CD4-positive, alpha-beta memory T cell (primary cell): ENCODE results near the gene KCNE1. TPM values are rescaled to one million over a fixed set of nuclear protein-coding genes. Genes with fewer than 3 reads are reported as not detected.
"Not testable (repeated sequence)": the region's sequence is repeated elsewhere in the genome, so short reads cannot be mapped to it uniquely, and the experiment has no call there.

Experiments used
- CTCF ChIA-PET: fragments of 350-600 bp; sonication (Branson Sonifier 250); formaldehyde crosslinking; loops from one replicate; lab custom pipeline; 2021; ENCODE audit warnings: inconsistent platforms; ENCODE audit not compliant: partially characterized antibody; lab: Charles Lee
- POLR2A ChIA-PET: fragments of 350-600 bp; sonication (Branson Sonifier 250); formaldehyde crosslinking; loops from one replicate; lab custom pipeline; 2021; ENCODE audit not compliant: partially characterized antibody; lab: Charles Lee
- DNase-seq, 5 donors: peaks; one replicate each; pipeline versions ENCODE4 v3.0.0 to v3.0.0-alpha.2; 2020 to 2022; ENCODE audit warnings: mixed read lengths in 1 of 5
- H3K27ac ChIP-seq: one replicate; pipeline ENCODE4 v1.7.0; 2013; ENCODE audit warnings: low read depth, low read length
- H3K27me3 ChIP-seq: 2 replicates; pipeline ENCODE4 v1.7.0; 2013; ENCODE audit warnings: mild to moderate bottlenecking, low read length, moderate library complexity; ENCODE audit not compliant: insufficient read depth
- H3K36me3 ChIP-seq: 2 replicates; pipeline ENCODE4 v1.7.0; 2013; ENCODE audit warnings: mild to moderate bottlenecking, low read length, moderate library complexity; ENCODE audit not compliant: insufficient read depth
- H3K4me1 ChIP-seq: 2 replicates; pipeline ENCODE4 v1.7.0; 2013; ENCODE audit warnings: mild to moderate bottlenecking, low read length, moderate library complexity; ENCODE audit not compliant: insufficient read depth
- H3K4me3 ChIP-seq, 2 donors: one replicate each; pipeline ENCODE4 v1.7.0; 2013; ENCODE audit warnings: low read length in 2 of 2, mild to moderate bottlenecking in 1 of 2
- H3K9me3 ChIP-seq, 2 donors: one replicate each; pipeline ENCODE4 v1.7.0; 2013; ENCODE audit warnings: low read length in 2 of 2, control low read depth in 1 of 2; ENCODE audit not compliant: control insufficient read depth in 1 of 2
- H3K27ac Mint-ChIP-seq, 7 donors: one replicate each; pipeline ENCODE4 v1.8.0; 2020 to 2021; ENCODE audit warnings: mixed read lengths in 7 of 7, mild to moderate bottlenecking in 6 of 7, inconsistent platforms in 3 of 7, moderate library complexity in 3 of 7
- H3K27me3 Mint-ChIP-seq, 2 donors: one replicate each; pipeline ENCODE4 v1.8.0; 2020 to 2021; ENCODE audit warnings: mixed read lengths in 2 of 2
- H3K36me3 Mint-ChIP-seq, 2 donors: one replicate each; pipeline ENCODE4 v1.8.0; 2020 to 2021; ENCODE audit warnings: mixed read lengths in 2 of 2, inconsistent platforms in 1 of 2, mild to moderate bottlenecking in 1 of 2
- H3K4me1 Mint-ChIP-seq, 4 donors: one replicate each; pipeline ENCODE4 v1.8.0; 2020 to 2021; ENCODE audit warnings: mixed read lengths in 4 of 4, mild to moderate bottlenecking in 1 of 4
- H3K4me3 Mint-ChIP-seq, 8 donors: one replicate each; pipeline ENCODE4 v1.8.0; 2020 to 2021; ENCODE audit warnings: mixed read lengths in 8 of 8, mild to moderate bottlenecking in 7 of 8, moderate library complexity in 6 of 8, inconsistent platforms in 3 of 8
- H3K9me3 Mint-ChIP-seq, 8 donors: one replicate each; pipeline ENCODE4 v1.8.0; 2020 to 2021; ENCODE audit warnings: mixed read lengths in 8 of 8, mild to moderate bottlenecking in 5 of 8, inconsistent platforms in 3 of 8, moderate library complexity in 1 of 8
- intact Hi-C: fragments of 100-400 bp; cut with micrococcal nuclease; formaldehyde crosslinking; loops from one replicate; pipeline ENCODE4 v1.15.1; 2023
- polyA plus RNA-seq, 2 donors: library from polyadenylated mRNA; unstranded; fragments of 300-500 nt; fragmentation: Illumina TruSeq; gene quantifications; one replicate each; pipeline ENCODE4 v1.2.3, GENCODE V29; 2021
- total RNA-seq, 2 experiments: library from RNA; stranded (reverse); gene quantifications; one replicate each; pipeline ENCODE4 v1.2.3, GENCODE V29; 2021

KCNE1 gene
- total and polyA plus RNA-seq, 4 experiments from 2014 or later: 0.14 to 0.22 (median 0.17) TPM; not detected in 1

- H3K27ac ChIP-seq, H3K9me3 ChIP-seq, H3K4me1 ChIP-seq, H3K27ac Mint-ChIP-seq, H3K4me3 ChIP-seq, DNase-seq, CTCF ChIA-PET, H3K27me3 ChIP-seq, POLR2A ChIA-PET, H3K36me3 ChIP-seq, intact Hi-C loops, H3K4me1 Mint-ChIP-seq, H3K4me3 Mint-ChIP-seq, H3K27me3 Mint-ChIP-seq, H3K9me3 Mint-ChIP-seq, H3K36me3 Mint-ChIP-seq: not testable (repeated sequence)
Observed at GRCh38 chr21:34456180-34456579, 55.8 kb downstream of the KCNE1 start.

- H3K4me3 Mint-ChIP-seq, H3K36me3 Mint-ChIP-seq, H3K27ac ChIP-seq, CTCF ChIA-PET, H3K27me3 Mint-ChIP-seq, DNase-seq, H3K36me3 ChIP-seq, H3K4me1 ChIP-seq, H3K9me3 ChIP-seq, H3K27ac Mint-ChIP-seq, POLR2A ChIA-PET, H3K4me1 Mint-ChIP-seq, H3K27me3 ChIP-seq, H3K9me3 Mint-ChIP-seq, H3K4me3 ChIP-seq, intact Hi-C loops: not testable (repeated sequence)
Observed at GRCh38 chr21:34455628-34456027, 56.4 kb downstream of the KCNE1 start.

DNA sequence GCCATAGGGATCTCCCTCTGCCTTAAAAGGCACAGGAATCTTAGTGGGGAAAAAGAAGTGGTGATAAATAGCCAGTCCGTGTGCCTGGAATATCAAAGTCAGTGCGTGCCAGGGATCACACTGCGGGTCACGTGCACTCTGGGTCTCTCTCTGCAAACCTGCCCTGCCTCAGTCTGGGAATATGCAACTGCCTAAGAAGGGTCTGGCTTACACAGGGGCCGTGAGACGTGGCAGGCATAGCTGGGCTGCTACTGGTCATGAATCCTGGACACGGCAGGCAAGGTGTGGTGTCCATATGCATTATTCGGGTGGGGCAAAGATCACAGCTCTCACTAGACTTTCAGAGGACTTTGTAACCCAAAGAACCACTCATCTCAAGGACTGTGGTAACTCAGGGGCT, 65.0 kb downstream of the KCNE1 start:
- DNase-seq, H3K4me3 Mint-ChIP-seq, H3K4me3 ChIP-seq, H3K27me3 ChIP-seq, H3K36me3 Mint-ChIP-seq, H3K36me3 ChIP-seq, H3K27ac Mint-ChIP-seq, H3K4me1 ChIP-seq, H3K4me1 Mint-ChIP-seq, H3K27me3 Mint-ChIP-seq, H3K27ac ChIP-seq, POLR2A ChIA-PET, H3K9me3 ChIP-seq, intact Hi-C loops, H3K9me3 Mint-ChIP-seq, CTCF ChIA-PET: not testable (repeated sequence)

- H3K27me3 Mint-ChIP-seq, H3K9me3 Mint-ChIP-seq, H3K36me3 ChIP-seq, intact Hi-C loops, POLR2A ChIA-PET, H3K36me3 Mint-ChIP-seq, H3K27me3 ChIP-seq, H3K4me3 Mint-ChIP-seq, H3K4me1 Mint-ChIP-seq, H3K27ac Mint-ChIP-seq, H3K4me1 ChIP-seq, DNase-seq, H3K27ac ChIP-seq, CTCF ChIA-PET, H3K4me3 ChIP-seq, H3K9me3 ChIP-seq: not testable (repeated sequence)
Observed at GRCh38 chr21:34443486-34443885, 68.5 kb downstream of the KCNE1 start.

DNA sequence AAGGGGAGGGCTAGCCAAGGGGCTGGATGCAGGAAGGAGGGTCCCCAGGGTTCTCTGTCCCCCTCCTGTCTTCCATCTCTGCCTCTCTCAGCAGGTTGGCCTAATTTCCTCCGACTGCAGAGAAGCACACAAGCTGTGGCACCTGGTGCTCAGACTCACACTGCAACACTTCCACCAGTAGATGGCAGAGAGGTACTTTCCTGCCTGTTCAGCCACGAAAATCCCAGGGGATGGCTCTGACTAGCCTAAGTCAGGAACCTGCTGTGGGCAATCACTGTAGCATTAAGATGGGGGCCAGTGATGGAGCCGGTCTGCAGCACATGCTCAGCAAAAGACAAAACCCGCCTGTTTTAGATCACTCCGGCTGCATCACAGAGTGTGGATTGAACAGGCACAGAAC, 82.3 kb downstream of the KCNE1 start:
- H3K9me3 Mint-ChIP-seq, POLR2A ChIA-PET, H3K27ac Mint-ChIP-seq, H3K4me1 ChIP-seq, H3K36me3 ChIP-seq, H3K9me3 ChIP-seq, H3K4me3 ChIP-seq, H3K27me3 ChIP-seq, DNase-seq, H3K36me3 Mint-ChIP-seq, H3K4me3 Mint-ChIP-seq, H3K27me3 Mint-ChIP-seq, intact Hi-C loops, H3K4me1 Mint-ChIP-seq, H3K27ac ChIP-seq, CTCF ChIA-PET: not testable (repeated sequence)

GRCh38 chr21:34428441-34428840, 83.6 kb downstream of the KCNE1 start:
- H3K27ac ChIP-seq, H3K4me3 Mint-ChIP-seq, H3K9me3 ChIP-seq, H3K27me3 Mint-ChIP-seq, DNase-seq, H3K36me3 ChIP-seq, H3K27me3 ChIP-seq, H3K27ac Mint-ChIP-seq, intact Hi-C loops, CTCF ChIA-PET, POLR2A ChIA-PET, H3K4me3 ChIP-seq, H3K4me1 ChIP-seq, H3K36me3 Mint-ChIP-seq, H3K9me3 Mint-ChIP-seq, H3K4me1 Mint-ChIP-seq: not testable (repeated sequence)

DNA sequence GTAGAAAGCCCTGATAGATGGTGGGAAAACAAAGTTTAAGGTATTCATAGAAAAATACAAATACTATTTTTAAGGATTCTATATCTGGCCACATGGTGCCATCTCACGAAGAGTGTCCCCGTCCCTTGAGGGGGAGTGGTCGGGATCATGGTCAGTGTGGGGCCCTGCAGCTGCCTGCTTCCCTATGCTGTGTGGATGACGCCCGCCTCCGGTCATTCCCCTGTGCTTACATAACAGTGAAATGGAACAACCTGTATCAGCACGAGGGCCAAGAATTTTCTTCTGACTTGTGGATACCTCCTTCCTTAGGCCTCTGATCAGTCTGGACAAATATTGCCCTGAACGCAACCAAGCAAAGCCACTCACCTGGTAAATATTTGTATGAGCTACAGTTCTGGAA, 84.7 kb downstream of the KCNE1 start:
- DNase-seq, H3K4me1 Mint-ChIP-seq, H3K36me3 ChIP-seq, H3K4me3 Mint-ChIP-seq, H3K27me3 Mint-ChIP-seq, H3K4me3 ChIP-seq, H3K27ac ChIP-seq, H3K9me3 Mint-ChIP-seq, H3K27me3 ChIP-seq, CTCF ChIA-PET, POLR2A ChIA-PET, H3K36me3 Mint-ChIP-seq, intact Hi-C loops, H3K9me3 ChIP-seq, H3K4me1 ChIP-seq, H3K27ac Mint-ChIP-seq: not testable (repeated sequence)

GRCh38 chr21:34423805-34424204, 88.2 kb downstream of the KCNE1 start, which contains the start of gene SMIM34:
SMIM34 (minus strand) TSS chr21:34423951; CDS start chr21:34423839, 112 bp downstream.
- CTCF ChIA-PET, POLR2A ChIA-PET, H3K36me3 ChIP-seq, H3K9me3 Mint-ChIP-seq, H3K27me3 Mint-ChIP-seq, H3K36me3 Mint-ChIP-seq, DNase-seq, H3K9me3 ChIP-seq, H3K27ac ChIP-seq, H3K4me3 ChIP-seq, H3K4me1 Mint-ChIP-seq, H3K4me1 ChIP-seq, H3K27me3 ChIP-seq, H3K27ac Mint-ChIP-seq, intact Hi-C loops, H3K4me3 Mint-ChIP-seq: not testable (repeated sequence)
